ENCODE measurements around the gene TMEM150B. TPM values are rescaled to one million over a fixed set of nuclear protein-coding genes. Genes with fewer than 3 reads are reported as not detected.

TMEM150B gene
- total and polyA plus RNA-seq, 2 of the 13 experiments (the other 11 are each of a cell fraction or from before 2014, with no cell fraction given): 1.3 to 1.8 TPM

DNA sequence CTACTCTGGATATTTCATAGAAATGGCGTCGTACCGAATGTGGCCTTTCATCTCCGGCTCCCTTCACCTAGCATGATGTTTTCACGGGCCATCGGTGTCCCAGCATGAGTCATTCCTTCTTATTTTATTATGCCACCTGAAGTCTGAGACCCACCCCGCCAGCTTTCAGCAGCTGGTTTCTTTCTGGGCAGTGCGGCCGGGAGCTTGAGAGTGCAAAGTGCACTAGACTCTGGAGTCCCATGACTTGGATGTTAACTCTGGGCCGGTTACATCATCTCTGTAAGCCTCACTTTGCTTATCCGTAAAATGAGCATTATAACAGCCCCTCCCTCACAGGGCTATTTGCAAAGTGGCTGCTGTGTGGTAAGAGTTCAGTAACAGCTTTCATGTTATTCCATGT, 8.7 kb upstream of the TMEM150B start (continued):
- TF ChIP-seq, protein P1, sequence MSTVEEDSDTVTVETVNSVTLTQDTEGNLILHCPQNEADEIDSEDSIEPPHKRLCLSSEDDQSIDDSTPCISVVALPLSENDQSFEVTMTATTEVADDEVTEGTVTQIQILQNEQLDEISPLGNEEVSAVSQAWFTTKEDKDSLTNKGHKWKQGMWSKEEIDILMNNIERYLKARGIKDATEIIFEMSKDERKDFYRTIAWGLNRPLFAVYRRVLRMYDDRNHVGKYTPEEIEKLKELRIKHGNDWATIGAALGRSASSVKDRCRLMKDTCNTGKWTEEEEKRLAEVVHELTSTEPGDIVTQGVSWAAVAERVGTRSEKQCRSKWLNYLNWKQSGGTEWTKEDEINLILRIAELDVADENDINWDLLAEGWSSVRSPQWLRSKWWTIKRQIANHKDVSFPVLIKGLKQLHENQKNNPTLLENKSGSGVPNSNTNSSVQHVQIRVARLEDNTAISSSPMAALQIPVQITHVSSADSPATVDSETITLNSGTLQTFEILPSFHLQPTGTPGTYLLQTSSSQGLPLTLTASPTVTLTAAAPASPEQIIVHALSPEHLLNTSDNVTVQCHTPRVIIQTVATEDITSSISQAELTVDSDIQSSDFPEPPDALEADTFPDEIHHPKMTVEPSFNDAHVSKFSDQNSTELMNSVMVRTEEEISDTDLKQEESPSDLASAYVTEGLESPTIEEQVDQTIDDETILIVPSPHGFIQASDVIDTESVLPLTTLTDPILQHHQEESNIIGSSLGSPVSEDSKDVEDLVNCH (CRISPR knock-in tag; IDR thresholded peaks at IDR 0.05): no peak
- TF ChIP-seq JDP2 (CRISPR knock-in tag; IDR thresholded peaks at IDR 0.05; ENCODE audit: borderline replicate concordance): no peak
- no peak for TF ChIP-seq SUZ12 (IDR thresholded peaks at IDR 0.05; ENCODE audit: low read depth, low read length)
- TF ChIP-seq, protein P2, sequence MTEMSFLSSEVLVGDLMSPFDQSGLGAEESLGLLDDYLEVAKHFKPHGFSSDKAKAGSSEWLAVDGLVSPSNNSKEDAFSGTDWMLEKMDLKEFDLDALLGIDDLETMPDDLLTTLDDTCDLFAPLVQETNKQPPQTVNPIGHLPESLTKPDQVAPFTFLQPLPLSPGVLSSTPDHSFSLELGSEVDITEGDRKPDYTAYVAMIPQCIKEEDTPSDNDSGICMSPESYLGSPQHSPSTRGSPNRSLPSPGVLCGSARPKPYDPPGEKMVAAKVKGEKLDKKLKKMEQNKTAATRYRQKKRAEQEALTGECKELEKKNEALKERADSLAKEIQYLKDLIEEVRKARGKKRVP (CRISPR knock-in tag; IDR thresholded peaks at IDR 0.05): peak in 1 of 2 experiments; percentile 96; a peak in 2 of 4 replicates
- TF ChIP-seq ZNF138 (CRISPR knock-in tag; IDR thresholded peaks at IDR 0.05; ENCODE audit: low read depth): no peak
- TF ChIP-seq ELF3 (CRISPR knock-in tag; IDR thresholded peaks at IDR 0.05): peak; percentile 67
- TF ChIP-seq AKAP8 (CRISPR knock-in tag; IDR thresholded peaks at IDR 0.05): no peak
- TF ChIP-seq GLI4 (CRISPR knock-in tag; IDR thresholded peaks at IDR 0.05; ENCODE audit: borderline replicate concordance): no peak
- no peak for TF ChIP-seq ZNF879 (CRISPR knock-in tag; IDR thresholded peaks at IDR 0.05)
- no peak for TF ChIP-seq ZNF790 (CRISPR knock-in tag; IDR thresholded peaks at IDR 0.05; ENCODE audit: borderline replicate concordance)
- TF ChIP-seq ZNF761 (CRISPR knock-in tag; conservative IDR thresholded peaks at IDR 0.05): no peak
- TF ChIP-seq, protein P3, sequence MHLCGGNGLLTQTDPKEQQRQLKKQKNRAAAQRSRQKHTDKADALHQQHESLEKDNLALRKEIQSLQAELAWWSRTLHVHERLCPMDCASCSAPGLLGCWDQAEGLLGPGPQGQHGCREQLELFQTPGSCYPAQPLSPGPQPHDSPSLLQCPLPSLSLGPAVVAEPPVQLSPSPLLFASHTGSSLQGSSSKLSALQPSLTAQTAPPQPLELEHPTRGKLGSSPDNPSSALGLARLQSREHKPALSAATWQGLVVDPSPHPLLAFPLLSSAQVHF (CRISPR knock-in tag; IDR thresholded peaks at IDR 0.05): no peak
- TF ChIP-seq MED1 (CRISPR knock-in tag; IDR thresholded peaks at IDR 0.05): peak; percentile 70; the same call in 1 of the 2 replicates
- TF ChIP-seq ZNF234 (CRISPR knock-in tag; conservative IDR thresholded peaks at IDR 0.05): no peak
- TF ChIP-seq ZFX (CRISPR knock-in tag; IDR thresholded peaks at IDR 0.05; ENCODE audit: low read depth): peak; percentile 52; the same call in 1 of the 2 replicates
- TF ChIP-seq, protein P4, sequence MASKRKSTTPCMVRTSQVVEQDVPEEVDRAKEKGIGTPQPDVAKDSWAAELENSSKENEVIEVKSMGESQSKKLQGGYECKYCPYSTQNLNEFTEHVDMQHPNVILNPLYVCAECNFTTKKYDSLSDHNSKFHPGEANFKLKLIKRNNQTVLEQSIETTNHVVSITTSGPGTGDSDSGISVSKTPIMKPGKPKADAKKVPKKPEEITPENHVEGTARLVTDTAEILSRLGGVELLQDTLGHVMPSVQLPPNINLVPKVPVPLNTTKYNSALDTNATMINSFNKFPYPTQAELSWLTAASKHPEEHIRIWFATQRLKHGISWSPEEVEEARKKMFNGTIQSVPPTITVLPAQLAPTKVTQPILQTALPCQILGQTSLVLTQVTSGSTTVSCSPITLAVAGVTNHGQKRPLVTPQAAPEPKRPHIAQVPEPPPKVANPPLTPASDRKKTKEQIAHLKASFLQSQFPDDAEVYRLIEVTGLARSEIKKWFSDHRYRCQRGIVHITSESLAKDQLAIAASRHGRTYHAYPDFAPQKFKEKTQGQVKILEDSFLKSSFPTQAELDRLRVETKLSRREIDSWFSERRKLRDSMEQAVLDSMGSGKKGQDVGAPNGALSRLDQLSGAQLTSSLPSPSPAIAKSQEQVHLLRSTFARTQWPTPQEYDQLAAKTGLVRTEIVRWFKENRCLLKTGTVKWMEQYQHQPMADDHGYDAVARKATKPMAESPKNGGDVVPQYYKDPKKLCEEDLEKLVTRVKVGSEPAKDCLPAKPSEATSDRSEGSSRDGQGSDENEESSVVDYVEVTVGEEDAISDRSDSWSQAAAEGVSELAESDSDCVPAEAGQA (IDR thresholded peaks at IDR 0.05; ENCODE audit: low read depth): 0 out of 2 replicates have a peak, but pooled peaks have one; percentile 58
- TF ChIP-seq, protein P4 (CRISPR knock-in tag; IDR thresholded peaks at IDR 0.05; ENCODE audit: borderline replicate concordance): no peak
- TF ChIP-seq KLF9 (CRISPR knock-in tag; IDR thresholded peaks at IDR 0.05; ENCODE audit: low read depth): no peak
- peak; percentile 90 for TF ChIP-seq KDM1A (CRISPR knock-in tag; IDR thresholded peaks at IDR 0.05)
- no peak for TF ChIP-seq ZNF34 (CRISPR knock-in tag; IDR thresholded peaks at IDR 0.05; ENCODE audit: borderline replicate concordance)
- TF ChIP-seq HMG20B (CRISPR knock-in tag; conservative IDR thresholded peaks at IDR 0.05): no peak; the same call in 1 of the 2 replicates

Measured in HepG2 (cell line).